Measurements from ENCODE around the gene MYCL.

MYCL gene

DNA sequence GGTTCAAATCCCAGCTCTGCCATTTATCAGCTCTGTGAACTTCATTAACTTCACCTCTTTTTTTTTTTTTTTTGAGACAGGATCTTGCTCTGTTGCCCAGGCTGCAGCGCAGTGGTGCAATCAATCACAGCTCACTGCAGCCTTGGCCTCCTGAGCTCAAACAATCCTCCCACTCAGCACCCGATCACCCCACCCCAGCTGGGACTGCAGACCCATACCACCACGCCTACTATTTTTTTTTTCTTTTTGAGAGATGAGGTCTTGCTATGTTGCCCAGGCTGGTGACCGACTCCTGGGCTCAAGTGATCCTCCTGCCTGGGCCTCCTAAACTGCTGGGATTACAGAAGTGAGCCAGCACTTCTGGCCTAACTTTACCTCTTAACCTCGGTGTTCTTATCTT lies 16.2 kb downstream of the MYCL start:
- Histone ChIP-seq H3K79me2 (ENCODE audit: low read length) (peaks cover 28% of the 10 kb centered on the region), H3K4me1 (ENCODE audit: low read length) (peaks cover 17% of the 10 kb centered on the region), H3K9me3 (ENCODE audit: insufficient read depth, low read length) (no peaks in the 10 kb centered on the region), H3K9ac (ENCODE audit: low read length) (no peak overlapping the region), H3K4me3 (ENCODE audit: low read length) (no peak overlapping the region), H3K27ac (ENCODE audit: low read length) (no peak overlapping the region), H4K20me1 (ENCODE audit: insufficient read depth, low read length) (0 out of 2 replicates have a peak, but pooled peaks cover 5% of the 10 kb centered on the region), H3K36me3 (replicated peaks; ENCODE audit: low read depth, low read length) (no peaks in the 10 kb centered on the region), H3K27me3 (ENCODE audit: low read depth, low read length) (no peaks in the 10 kb centered on the region), H2AFZ (ENCODE audit: low read depth, low read length) (no peak overlapping the region), H3K4me2 (ENCODE audit: low read length) (no peak overlapping the region)
- TF ChIP-seq, protein P1, sequence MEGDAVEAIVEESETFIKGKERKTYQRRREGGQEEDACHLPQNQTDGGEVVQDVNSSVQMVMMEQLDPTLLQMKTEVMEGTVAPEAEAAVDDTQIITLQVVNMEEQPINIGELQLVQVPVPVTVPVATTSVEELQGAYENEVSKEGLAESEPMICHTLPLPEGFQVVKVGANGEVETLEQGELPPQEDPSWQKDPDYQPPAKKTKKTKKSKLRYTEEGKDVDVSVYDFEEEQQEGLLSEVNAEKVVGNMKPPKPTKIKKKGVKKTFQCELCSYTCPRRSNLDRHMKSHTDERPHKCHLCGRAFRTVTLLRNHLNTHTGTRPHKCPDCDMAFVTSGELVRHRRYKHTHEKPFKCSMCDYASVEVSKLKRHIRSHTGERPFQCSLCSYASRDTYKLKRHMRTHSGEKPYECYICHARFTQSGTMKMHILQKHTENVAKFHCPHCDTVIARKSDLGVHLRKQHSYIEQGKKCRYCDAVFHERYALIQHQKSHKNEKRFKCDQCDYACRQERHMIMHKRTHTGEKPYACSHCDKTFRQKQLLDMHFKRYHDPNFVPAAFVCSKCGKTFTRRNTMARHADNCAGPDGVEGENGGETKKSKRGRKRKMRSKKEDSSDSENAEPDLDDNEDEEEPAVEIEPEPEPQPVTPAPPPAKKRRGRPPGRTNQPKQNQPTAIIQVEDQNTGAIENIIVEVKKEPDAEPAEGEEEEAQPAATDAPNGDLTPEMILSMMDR (IDR thresholded peaks at IDR 0.05; ENCODE audit: low read depth, low read length): no peak
- TF ChIP-seq EZH2phosphoT487 (IDR thresholded peaks at IDR 0.05; ENCODE audit: low read depth): no peak

DNA sequence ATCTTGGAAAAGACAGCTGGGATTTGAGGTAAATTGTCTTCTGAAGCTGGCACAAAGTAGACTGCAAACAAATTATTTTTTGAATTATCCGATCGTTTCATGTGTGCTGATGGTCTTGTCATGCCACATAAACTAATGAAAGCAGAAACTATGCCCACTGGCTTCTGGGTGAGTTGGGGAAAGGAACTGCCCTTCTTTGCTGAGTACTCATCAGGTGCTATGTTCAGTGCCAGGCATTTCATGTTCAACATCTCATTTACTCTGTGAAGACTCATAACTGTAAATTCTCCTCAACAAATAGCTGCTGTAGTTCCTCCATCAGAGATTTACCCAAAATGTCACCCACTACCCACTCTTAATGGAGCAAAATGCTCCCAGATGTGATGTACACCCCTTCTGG lies 19.6 kb downstream of the MYCL start:
- Histone ChIP-seq H3K4me1 (ENCODE audit: low read length) (peaks cover 25% of the 10 kb centered on the region), H3K36me3 (replicated peaks; ENCODE audit: low read depth, low read length) (no peaks in the 10 kb centered on the region), H3K27ac (ENCODE audit: low read length) (no peak overlapping the region), H3K4me2 (ENCODE audit: low read length) (peak overlapping the region; percentile 83), H3K9ac (ENCODE audit: low read length) (peak overlapping the region; percentile 91), H3K27me3 (ENCODE audit: low read depth, low read length) (no peaks in the 10 kb centered on the region), H3K79me2 (ENCODE audit: low read length) (peaks cover 61% of the 10 kb centered on the region), H4K20me1 (ENCODE audit: insufficient read depth, low read length) (peaks cover 17% of the 10 kb centered on the region), H2AFZ (ENCODE audit: low read depth, low read length) (no peak overlapping the region), H3K4me3 (ENCODE audit: low read length) (peak overlapping the region; percentile 99), H3K9me3 (ENCODE audit: insufficient read depth, low read length) (no peaks in the 10 kb centered on the region)
- TF ChIP-seq EZH2phosphoT487 (IDR thresholded peaks at IDR 0.05; ENCODE audit: low read depth): no peak
- TF ChIP-seq, protein P1 (IDR thresholded peaks at IDR 0.05; ENCODE audit: low read depth, low read length): no peak

DNA sequence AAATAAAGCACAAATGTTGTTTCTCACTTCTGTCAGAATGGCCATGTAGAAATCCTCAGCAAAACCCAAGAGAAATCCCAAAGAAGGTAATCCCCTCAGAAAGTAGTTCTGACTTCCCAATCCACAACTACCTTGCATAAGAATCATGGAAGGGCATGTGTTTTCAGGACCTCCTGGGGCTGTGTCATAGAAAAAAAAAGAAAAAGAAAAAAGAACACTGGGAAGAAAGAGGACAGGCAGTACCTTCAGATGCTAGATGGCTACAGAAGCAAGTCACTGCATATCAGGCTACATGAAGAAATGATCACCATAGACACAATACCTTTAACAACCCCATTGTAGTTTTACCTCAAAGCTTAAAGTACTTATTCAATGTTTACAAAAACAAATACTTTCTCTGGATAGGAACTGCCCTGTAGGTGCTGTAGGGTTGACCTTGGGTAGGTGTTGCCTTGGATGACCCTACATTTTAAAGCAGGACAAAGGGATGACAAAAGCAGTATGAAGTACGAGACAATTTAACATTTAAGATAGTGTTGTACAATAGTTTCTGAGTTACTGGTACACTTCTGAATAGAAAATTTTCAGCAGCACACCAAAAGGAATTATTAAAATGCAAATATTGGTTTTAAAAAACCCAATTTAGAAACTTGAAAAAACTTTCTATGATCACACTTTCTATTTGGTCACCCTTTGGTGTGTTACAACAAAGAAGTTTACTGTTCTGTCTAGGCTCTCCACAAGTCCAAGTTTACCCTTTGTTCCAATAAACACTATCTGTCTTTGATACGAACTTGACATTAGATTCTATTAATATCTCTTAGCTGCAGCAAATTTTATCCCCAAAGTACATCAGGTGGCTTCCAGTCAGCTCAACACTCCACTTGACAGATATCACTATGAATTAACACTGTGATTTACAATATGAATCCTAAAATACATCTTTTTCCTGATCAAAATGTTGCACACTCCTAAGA lies 23.4 kb downstream of the MYCL start:
- no peaks in the 10 kb centered on the region for H3K9me3 ChIP-seq (ENCODE audit: insufficient read depth, low read length)
- H3K4me3 ChIP-seq (ENCODE audit: low read length): no peak overlapping the region
- peaks cover 43% of the 10 kb centered on the region for H3K4me1 ChIP-seq (ENCODE audit: low read length)
- TF ChIP-seq EZH2phosphoT487 (IDR thresholded peaks at IDR 0.05; ENCODE audit: low read depth): no peak
- TF ChIP-seq, protein P1 (IDR thresholded peaks at IDR 0.05; ENCODE audit: low read depth, low read length): no peak
- H3K27me3 ChIP-seq (ENCODE audit: low read depth, low read length): no peaks in the 10 kb centered on the region
- peaks cover 25% of the 10 kb centered on the region for H4K20me1 ChIP-seq (ENCODE audit: insufficient read depth, low read length)
- H3K9ac ChIP-seq (ENCODE audit: low read length): no peak overlapping the region
- H3K4me2 ChIP-seq (ENCODE audit: low read length): peak overlapping the region; percentile 32; the same call in 1 of the 2 replicates
- no peak overlapping the region for H2AFZ ChIP-seq (ENCODE audit: low read depth, low read length)
- peaks cover 3% of the 10 kb centered on the region for H3K36me3 ChIP-seq (replicated peaks; ENCODE audit: low read depth, low read length)
- H3K27ac ChIP-seq (ENCODE audit: low read length): no peak overlapping the region
- peaks cover 99% of the 10 kb centered on the region for H3K79me2 ChIP-seq (ENCODE audit: low read length)

DNA sequence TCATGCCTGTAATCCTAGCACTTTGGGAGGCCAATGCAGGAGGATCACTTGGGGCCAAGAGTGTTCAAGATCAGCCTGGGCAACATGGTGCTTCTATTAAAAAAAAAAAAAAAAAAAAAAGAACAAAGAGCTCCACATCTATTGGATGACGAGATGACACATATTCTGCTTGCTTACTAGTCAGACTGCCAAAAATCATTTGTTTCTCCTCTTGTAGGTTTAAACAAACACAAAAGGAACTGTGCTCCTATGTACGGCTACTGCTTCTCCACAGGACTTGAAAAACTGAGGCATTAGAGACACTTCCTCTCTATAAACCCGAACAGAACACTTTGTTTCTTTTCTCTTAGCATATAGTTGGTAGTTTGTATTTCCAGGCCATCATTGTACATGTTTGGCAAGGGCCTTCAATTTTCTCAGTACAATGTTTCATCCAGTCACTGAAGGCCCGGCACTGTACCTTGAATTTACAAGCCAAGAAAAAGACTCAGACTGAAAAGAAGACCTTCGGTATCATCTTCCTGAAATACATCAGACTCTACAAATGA lies 24.4 kb downstream of the MYCL start:
- Histone ChIP-seq H3K36me3 (replicated peaks; ENCODE audit: low read depth, low read length) (peaks cover 3% of the 10 kb centered on the region), H3K27ac (ENCODE audit: low read length) (peak overlapping the region; percentile 11; the same call in 1 of the 2 replicates), H3K9ac (ENCODE audit: low read length) (no peak overlapping the region), H3K79me2 (ENCODE audit: low read length) (peaks cover 98% of the 10 kb centered on the region), H3K9me3 (ENCODE audit: insufficient read depth, low read length) (no peaks in the 10 kb centered on the region), H3K4me3 (ENCODE audit: low read length) (no peak overlapping the region), H3K27me3 (ENCODE audit: low read depth, low read length) (no peaks in the 10 kb centered on the region), H2AFZ (ENCODE audit: low read depth, low read length) (no peak overlapping the region), H3K4me1 (ENCODE audit: low read length) (peaks cover 42% of the 10 kb centered on the region), H3K4me2 (ENCODE audit: low read length) (peak overlapping the region; percentile 32), H4K20me1 (ENCODE audit: insufficient read depth, low read length) (peaks cover 25% of the 10 kb centered on the region)
- TF ChIP-seq, protein P1 (IDR thresholded peaks at IDR 0.05; ENCODE audit: low read depth, low read length): no peak
- no peak for TF ChIP-seq EZH2phosphoT487 (IDR thresholded peaks at IDR 0.05; ENCODE audit: low read depth)
